GM21737 (cell line): ENCODE results near the gene SPEM3.

Source experiments
- ATAC-seq: cut with Tn5 transposase; IDR thresholded peaks from one replicate; pipeline ENCODE4 v1.9.1; 2021; ENCODE audit warnings: mild to moderate bottlenecking, moderate library complexity; ENCODE audit not compliant: unreplicated experiment

Gene SPEM3

GRCh38 chr17:7440113-7440833 lies 11.6 kb downstream of the SPEM3 start:
- no peak for ATAC-seq

GRCh38 chr17:7440834-7441195 lies 12.2 kb downstream of the SPEM3 start:
- no peak for ATAC-seq

- ATAC-seq = no peak
These were observed 12.6 kb downstream of the SPEM3 start for GRCh38 chr17:7441266-7441665.

GRCh38 chr17:7442142-7442541 lies 13.5 kb downstream of the SPEM3 start:
- no peak for ATAC-seq

GRCh38 chr17:7443499-7444485 lies 15.1 kb downstream of the SPEM3 start:
- ATAC-seq = no peak

- ATAC-seq = no peak
These were observed 16.3 kb downstream of the SPEM3 start, which contains the start of gene CHRNB1 for GRCh38 chr17:7444682-7445618. TSS of gene CHRNB1 (plus strand) at chr17:7445061. CDS start at chr17:7445128, 67 bp downstream.

GRCh38 chr17:7445619-7445968 lies 16.9 kb downstream of the SPEM3 start:
- no peak for ATAC-seq

GRCh38 chr17:7448461-7448860 lies 19.8 kb downstream of the SPEM3 start:
- no peak for ATAC-seq

- no peak for ATAC-seq
These were observed 31.4 kb downstream of the SPEM3 start for GRCh38 chr17:7459961-7460545.

GRCh38 chr17:7460850-7461660 lies 32.4 kb downstream of the SPEM3 start:
- no peak for ATAC-seq

- no peak for ATAC-seq
These were observed 34.1 kb downstream of the SPEM3 start for GRCh38 chr17:7462474-7463371.

- ATAC-seq = no peak
These were observed 34.8 kb downstream of the SPEM3 start for GRCh38 chr17:7463372-7463846.

GRCh38 chr17:7464081-7464480 lies 35.4 kb downstream of the SPEM3 start:
- ATAC-seq = no peak

- ATAC-seq = no peak
These were observed 37.1 kb downstream of the SPEM3 start for GRCh38 chr17:7465597-7466275.

- ATAC-seq = no peak
These were observed 37.6 kb downstream of the SPEM3 start for GRCh38 chr17:7466318-7466638.

- ATAC-seq = no peak
These were observed 38.1 kb downstream of the SPEM3 start for GRCh38 chr17:7466639-7467341.

GRCh38 chr17:7467498-7467897 lies 38.8 kb downstream of the SPEM3 start:
- no peak for ATAC-seq

GRCh38 chr17:7468290-7468689 lies 39.6 kb downstream of the SPEM3 start:
- ATAC-seq = no peak
